ENCODE data around the gene RAB3D. TPM values are rescaled to one million over a fixed set of nuclear protein-coding genes. Genes with fewer than 3 reads are reported as not detected.
"Not testable (repeated sequence)": the region's sequence is repeated elsewhere in the genome, so short reads cannot be mapped to it uniquely, and the experiment has no call there.

RAB3D gene, protein sequence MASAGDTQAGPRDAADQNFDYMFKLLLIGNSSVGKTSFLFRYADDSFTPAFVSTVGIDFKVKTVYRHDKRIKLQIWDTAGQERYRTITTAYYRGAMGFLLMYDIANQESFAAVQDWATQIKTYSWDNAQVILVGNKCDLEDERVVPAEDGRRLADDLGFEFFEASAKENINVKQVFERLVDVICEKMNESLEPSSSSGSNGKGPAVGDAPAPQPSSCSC
- 10.1 and 11.2 TPM in 2 replicates for total RNA-seq (2014; rRNA removed; shearing (Covaris generic))

DNA sequence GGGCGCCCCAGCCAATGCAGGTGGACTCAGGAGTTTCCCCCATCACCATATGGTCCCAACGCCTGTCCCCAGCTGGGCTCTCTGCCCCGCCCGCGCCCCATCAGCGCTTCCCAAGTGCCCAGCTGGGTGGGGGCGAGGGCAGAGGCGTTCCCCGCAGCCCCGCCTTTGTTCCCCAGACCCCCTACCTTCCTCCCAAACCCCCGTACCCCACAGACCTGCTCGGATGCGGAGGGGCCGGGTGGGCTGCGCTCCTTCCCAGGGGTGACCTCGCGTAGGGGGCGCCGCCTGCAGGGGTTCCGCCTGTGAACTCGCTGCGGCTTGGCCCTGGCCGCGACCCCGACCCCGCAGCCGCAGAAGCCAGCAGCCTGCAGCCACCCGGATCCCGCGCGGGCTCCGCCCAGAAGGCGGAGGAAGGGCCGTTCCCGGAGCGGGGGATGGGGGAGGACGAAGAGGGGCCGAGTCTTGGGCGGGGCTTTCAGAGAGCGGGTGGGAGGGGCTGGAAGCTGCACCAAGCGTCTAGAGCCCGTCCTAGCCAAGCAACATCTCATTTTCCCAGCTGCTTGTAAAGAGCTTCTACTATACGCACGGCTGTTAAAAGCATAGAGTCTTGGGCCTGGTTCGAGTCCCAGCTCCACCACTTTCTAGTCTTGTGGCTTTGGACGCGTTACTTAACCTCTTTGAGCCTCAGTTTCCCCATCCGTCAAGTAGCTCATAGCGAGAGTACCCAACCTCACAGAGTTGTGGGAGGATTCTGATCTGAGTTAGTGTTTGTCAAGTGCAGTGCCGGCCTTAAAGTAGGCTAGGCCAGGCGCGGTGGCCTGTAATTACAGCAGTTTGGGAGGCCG, at the start of gene RAB3D:
TSS of gene RAB3D (minus strand) at position 404 of the 845 bp plus-strand sequence. CDS start 2,258 bp downstream, outside the sequence.
- Histone ChIP-seq H3K4me3 (ENCODE audit: insufficient read depth, low read depth, low read length) (peak within 1 kb of the TSS; percentile 69), H3K27me3 (ENCODE audit: control insufficient read depth, insufficient read depth, low read length) (no peaks in the 10 kb centered on the region), H3K36me3 (replicated peaks; ENCODE audit: control insufficient read depth, insufficient read depth, low read length) (peaks cover 6% of the 10 kb centered on the region)
- DNase-seq = peak; percentile 100

DNA sequence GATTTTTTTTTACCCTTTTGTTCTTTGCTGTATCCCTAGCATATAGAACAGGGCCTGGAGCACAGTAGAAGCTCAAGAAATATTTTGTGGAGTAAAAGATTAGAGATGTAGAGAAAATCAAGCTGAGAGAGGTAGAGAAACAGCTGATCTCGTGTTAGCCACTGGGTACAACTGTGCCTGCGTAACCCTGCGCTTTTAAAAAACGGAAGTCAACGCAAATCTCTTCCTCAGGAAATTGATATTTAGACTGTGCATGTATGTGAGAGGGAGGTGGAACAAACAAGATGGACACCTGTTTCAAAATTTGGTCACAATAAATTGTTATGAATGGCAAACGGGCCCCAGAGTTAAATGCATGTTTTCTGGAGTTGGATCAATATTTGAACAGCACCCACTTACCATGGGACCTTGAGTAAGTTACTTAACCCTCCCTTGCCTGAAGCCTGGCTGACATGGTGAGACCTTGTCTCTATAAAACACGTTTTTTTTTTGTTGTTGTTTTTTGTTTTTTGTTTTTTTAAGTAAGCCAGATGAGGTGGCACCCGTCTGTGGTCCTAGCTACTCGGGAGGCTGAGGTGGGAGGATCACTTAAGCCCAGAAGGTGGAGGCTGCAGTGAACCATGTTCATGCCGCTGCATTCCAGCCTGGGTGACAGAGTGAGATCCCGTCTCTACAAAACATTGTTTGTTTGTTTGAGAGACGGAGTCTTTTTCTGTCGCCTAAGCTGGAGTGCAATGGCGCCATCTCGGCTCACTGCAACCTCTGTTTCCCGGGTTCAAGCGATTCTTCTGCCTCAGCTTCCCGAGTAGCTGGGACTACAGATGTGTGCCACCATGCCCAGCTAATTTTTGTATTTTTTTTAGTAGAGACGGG, 47.9 kb upstream of the RAB3D start:
- no peak for DNase-seq
- Histone ChIP-seq H3K36me3 (replicated peaks; ENCODE audit: control insufficient read depth, insufficient read depth, low read length) (no peaks in the 10 kb centered on the region), H3K4me3 (ENCODE audit: insufficient read depth, low read depth, low read length) (no peak overlapping the region), H3K27me3 (ENCODE audit: control insufficient read depth, insufficient read depth, low read length) (peaks cover 9% of the 10 kb centered on the region; the same call in 1 of the 2 replicates)

DNA sequence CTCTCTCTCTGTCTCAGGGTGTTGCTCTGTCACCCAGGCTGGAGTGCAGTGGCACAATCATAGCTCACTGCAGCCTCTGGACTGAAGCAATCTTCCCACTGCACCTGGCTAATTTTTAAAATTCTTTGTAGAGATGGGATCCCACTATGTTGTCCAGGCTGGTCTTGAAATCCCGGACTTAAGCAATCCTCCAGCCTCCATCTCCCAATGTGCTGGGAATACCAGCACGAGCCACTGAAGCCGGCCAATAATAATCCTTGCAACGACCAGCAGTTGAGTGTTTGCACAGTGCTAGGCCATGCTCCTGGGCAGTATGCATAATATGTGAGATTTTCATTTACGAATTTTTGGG, 45.3 kb upstream of the RAB3D start:
- no peaks in the 10 kb centered on the region for H3K36me3 ChIP-seq (replicated peaks; ENCODE audit: control insufficient read depth, insufficient read depth, low read length)
- H3K4me3 ChIP-seq (ENCODE audit: insufficient read depth, low read depth, low read length) = no peak overlapping the region
- no peak for DNase-seq
- peaks cover 9% of the 10 kb centered on the region; the same call in 1 of the 2 replicates for H3K27me3 ChIP-seq (ENCODE audit: control insufficient read depth, insufficient read depth, low read length)

DNA sequence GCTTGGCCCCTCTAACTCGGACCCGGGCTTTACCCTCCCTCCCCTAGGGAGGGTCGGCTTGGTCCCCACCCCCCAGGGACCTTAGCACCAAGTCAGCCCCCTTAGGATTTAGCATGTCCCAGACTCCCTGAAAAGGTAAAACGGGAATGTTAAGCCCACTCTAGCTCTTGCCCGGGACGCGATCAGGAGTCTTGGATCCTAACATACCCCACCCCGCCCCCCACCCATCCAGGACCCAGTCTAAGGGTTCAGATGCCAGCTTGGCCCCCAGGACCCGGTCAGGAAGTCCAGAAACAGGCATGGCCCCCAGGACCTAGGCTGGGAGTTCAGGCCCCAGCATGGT, 44.2 kb upstream of the RAB3D start:
- no peaks in the 10 kb centered on the region for H3K36me3 ChIP-seq (replicated peaks; ENCODE audit: control insufficient read depth, insufficient read depth, low read length)
- peak; percentile 69 for DNase-seq
- H3K4me3 ChIP-seq (ENCODE audit: insufficient read depth, low read depth, low read length) = peak overlapping the region; percentile 60
- H3K27me3 ChIP-seq (ENCODE audit: control insufficient read depth, insufficient read depth, low read length) = peaks cover 9% of the 10 kb centered on the region; the same call in 1 of the 2 replicates

DNA sequence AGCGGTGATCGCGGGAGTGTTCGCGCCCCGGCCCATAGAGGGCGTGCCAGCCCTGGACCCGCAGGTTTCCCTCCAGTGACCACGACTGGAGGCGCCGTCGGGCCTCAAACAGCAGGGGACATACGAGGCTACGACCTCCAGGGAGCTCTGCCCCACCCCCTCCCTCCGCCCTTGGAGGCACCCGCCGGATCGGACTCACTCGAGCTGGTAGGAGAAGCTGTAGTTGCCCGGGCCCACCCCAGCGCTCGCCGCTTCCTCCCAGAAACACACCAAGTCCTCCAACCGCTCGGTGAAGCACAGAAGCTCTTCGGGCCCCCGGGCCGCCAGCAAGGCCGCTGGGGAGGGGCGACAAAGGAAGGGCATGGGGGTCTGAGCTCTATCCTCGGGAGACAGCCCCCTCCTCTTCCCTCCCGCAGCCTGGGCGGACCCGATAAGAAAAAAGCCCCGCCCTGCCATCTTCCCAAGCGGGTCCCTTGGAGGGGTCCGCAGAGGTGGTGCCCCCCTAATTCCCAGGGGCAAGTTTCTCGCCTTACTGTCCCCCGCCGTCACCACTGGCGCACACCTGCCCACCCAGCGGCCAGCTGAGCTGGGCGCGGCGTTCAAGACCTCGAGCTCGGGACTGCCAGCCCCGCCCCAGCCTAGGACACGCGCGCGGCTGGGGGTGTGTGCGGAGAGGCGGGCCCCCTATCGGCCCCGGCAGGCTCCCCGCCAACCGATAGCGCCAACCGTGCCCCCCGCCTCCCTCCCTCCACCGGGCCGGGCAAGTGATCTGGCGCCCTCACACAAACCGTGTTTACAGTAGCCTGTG, 43.6 kb upstream of the RAB3D start:
- DNase-seq = peak; percentile 89
- H3K27me3 ChIP-seq (ENCODE audit: control insufficient read depth, insufficient read depth, low read length) = peaks cover 9% of the 10 kb centered on the region; the same call in 1 of the 2 replicates
- H3K36me3 ChIP-seq (replicated peaks; ENCODE audit: control insufficient read depth, insufficient read depth, low read length) = no peaks in the 10 kb centered on the region; the same call in 1 of the 2 replicates
- peak overlapping the region; percentile 60 for H3K4me3 ChIP-seq (ENCODE audit: insufficient read depth, low read depth, low read length)

DNA sequence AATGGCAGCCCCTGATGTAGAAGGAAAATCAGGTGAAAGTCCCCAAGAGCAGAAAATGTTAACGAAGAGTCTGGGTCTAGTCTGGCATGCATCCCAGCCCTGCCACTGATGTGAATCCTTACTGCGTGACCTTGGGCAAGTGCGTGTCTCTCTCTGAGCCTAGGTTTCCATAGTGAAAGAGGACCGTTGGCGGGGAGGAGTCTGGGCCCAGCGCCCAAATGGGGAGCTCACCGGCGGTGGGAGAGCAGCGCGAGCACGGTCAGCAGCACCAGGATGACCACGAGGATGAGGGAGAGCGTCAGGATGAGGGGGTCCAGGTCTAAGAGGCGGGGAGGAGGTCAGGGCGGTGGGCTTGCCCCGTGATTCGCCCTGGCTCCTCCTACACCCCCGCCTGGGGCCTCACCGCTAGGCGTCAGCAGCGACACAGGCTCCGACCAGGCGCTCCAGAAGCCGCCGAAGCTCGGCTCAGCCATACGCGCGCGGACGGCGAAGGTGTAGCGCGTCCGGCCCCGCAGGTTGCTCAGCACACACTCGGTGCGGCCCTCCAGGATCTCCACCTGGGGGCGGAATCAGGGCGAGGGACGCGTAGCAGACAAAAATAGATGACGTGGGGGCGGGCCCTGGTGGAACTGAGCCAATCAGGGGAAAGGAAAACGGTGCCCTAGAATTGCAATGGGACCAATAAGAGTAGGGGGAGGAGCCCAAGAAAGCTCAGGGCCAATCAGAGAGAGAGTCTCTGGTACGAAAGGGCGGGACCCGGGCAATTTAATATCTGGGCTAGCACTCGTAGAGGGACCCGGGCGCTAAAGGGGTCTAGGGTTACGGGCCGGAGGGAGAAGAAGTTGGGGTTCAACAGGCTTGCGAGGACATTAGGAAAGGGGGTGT, 41.4 kb upstream of the RAB3D start:
- peak overlapping the region; percentile 73 for H3K4me3 ChIP-seq (ENCODE audit: insufficient read depth, low read depth, low read length)
- peak; percentile 98 for DNase-seq
- peaks cover 9% of the 10 kb centered on the region; the same call in 1 of the 2 replicates for H3K27me3 ChIP-seq (ENCODE audit: control insufficient read depth, insufficient read depth, low read length)
- peaks cover 2% of the 10 kb centered on the region for H3K36me3 ChIP-seq (replicated peaks; ENCODE audit: control insufficient read depth, insufficient read depth, low read length)

DNA sequence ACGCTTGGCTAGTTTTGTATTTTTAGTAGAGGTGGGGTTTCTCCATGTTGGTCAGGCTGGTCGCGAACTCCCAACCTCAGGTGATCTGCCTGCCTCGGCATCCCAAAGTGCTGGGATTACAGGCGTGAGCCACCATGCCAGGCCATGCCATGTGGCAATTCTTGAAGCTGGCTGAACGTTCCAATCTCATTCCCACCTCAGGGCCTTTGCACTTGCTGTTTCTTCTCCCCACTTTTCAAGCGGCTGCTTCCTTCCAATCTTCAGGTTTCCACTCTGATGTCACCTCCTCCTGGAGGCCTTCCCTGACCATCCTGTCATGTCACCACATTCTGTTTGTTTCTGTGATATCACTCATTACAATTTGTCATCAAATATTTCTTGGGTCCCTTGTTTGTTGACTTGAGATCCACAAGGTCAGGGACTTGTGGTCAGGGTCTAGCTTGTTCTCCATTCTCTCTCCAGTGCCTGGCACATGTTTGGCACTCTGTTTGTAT, 40.4 kb upstream of the RAB3D start:
- peaks cover 9% of the 10 kb centered on the region; the same call in 1 of the 2 replicates for H3K27me3 ChIP-seq (ENCODE audit: control insufficient read depth, insufficient read depth, low read length)
- H3K4me3 ChIP-seq (ENCODE audit: insufficient read depth, low read depth, low read length) = peak overlapping the region; percentile 73; the same call in 1 of the 2 replicates
- peak; percentile 3 for DNase-seq
- peaks cover 2% of the 10 kb centered on the region for H3K36me3 ChIP-seq (replicated peaks; ENCODE audit: control insufficient read depth, insufficient read depth, low read length)

DNA sequence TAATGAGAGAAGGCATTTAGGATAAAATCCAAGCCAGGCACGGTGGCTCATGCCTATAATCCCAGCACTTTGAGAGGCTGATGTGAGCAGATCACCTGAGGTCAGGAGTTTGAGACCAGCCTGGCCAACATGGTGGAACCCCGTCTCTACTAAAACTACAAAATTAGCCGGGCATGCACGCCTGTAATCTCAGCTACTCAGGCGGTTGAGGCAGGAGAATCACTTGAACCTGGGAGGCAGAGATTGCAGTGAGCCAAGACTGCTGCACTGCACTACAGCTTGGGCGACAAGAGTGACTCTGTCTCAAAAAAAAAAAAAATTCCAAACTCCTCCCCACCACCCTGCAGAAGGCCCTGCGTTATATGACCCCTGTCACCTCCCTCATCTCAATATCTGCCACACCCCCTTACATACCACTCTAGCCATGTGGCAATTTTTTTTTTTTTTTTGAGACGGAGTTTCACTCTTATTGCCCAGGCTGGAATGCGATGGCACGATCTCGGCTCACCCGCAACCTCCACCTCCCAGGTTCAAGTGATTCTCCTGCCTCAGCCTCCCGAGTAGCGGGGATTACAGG, 39.9 kb upstream of the RAB3D start:
- not testable (repeated sequence) for H3K36me3 ChIP-seq (replicated peaks; ENCODE audit: control insufficient read depth, insufficient read depth, low read length); H3K27me3 ChIP-seq (ENCODE audit: control insufficient read depth, insufficient read depth, low read length); H3K4me3 ChIP-seq (ENCODE audit: insufficient read depth, low read depth, low read length)
- DNase-seq = peak; percentile 32

DNA sequence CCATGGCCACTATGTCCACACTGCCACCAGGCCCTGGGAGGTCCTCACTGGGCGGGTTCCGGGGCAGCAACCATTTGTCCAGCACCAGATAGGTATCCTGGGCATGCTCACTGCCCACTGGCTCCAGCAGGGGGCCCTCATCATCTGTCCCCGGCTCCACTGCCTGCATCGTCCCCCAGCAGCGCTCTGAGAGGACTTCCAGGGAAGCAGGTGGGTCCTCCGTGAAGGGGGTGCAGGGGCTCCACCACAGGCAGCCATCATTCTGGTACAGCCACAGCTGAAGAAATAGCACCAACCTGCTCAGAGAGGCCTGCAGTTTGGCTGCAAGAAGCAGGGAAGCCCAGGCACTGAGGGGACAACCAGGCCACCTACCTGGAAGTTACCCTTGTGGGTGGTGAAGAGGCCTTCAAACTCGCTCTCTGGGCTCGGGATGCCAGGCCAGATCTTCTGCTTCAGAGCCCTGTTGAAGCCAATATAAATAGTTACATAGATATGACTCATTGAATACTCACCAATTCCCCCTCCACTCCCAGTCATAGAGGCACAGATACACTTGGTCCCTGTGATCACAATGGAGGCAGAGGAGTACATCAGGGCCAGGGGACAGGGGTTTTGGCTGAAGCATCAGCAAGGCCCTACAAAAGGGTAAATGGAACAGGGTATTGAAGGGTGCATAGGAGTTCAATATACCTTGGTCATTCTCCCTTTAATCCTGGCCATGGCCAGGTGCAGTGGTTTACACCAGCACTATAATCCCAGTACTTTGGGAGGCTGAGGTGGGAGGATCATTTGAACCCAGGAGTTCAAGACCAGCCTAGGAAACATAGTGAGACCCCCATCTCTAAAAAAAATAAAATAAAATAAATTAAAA, 39.1 kb upstream of the RAB3D start:
- H3K27me3 ChIP-seq (ENCODE audit: control insufficient read depth, insufficient read depth, low read length) = peaks cover 9% of the 10 kb centered on the region; the same call in 1 of the 2 replicates
- DNase-seq = peak; percentile 85
- peaks cover 2% of the 10 kb centered on the region for H3K36me3 ChIP-seq (replicated peaks; ENCODE audit: control insufficient read depth, insufficient read depth, low read length)
- no peak overlapping the region for H3K4me3 ChIP-seq (ENCODE audit: insufficient read depth, low read depth, low read length)

DNA sequence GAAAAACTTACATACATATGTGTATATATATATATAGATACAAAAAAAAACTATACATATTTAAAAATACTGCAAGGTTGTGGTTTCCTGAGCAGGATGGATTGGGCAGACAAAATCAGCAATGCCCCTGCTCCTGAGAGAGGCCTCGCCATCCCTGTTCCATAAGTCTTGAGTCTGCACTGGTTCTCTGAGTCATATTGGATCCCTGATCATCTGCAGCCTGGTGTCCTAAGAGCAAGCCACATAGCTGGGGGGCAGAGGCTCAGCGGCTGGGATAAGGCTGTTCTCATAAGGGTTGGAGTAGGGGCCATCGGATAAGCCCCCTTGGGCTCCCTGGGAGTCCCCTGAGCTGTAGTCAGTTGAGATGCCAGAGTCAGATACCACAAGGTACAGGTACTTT, 38.3 kb upstream of the RAB3D start:
- DNase-seq = no peak
- Histone ChIP-seq H3K36me3 (replicated peaks; ENCODE audit: control insufficient read depth, insufficient read depth, low read length) (peaks cover 2% of the 10 kb centered on the region), H3K27me3 (ENCODE audit: control insufficient read depth, insufficient read depth, low read length) (peaks cover 2% of the 10 kb centered on the region; the same call in 1 of the 2 replicates), H3K4me3 (ENCODE audit: insufficient read depth, low read depth, low read length) (no peak overlapping the region)

DNA sequence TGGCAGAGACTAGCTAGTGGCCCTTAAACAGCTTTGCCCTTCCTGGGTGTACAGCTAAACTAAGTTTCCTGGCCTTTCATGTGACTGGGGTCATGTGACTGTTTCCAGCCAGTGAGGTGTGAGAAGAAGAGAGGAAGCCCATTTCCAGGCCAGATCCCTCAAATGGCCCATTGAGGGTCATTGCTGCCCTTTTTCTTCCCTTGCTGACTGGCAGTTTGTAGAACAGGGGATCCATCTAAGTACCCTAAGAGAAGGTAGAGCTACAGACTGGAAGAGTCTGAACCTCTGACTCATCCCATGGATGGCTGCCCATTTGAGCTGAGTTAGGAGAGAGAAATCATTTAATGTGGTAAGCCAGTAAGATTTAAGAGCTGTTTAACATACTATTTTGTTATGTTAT, 37.8 kb upstream of the RAB3D start:
- DNase-seq = no peak
- peaks cover 2% of the 10 kb centered on the region for H3K36me3 ChIP-seq (replicated peaks; ENCODE audit: control insufficient read depth, insufficient read depth, low read length)
- H3K27me3 ChIP-seq (ENCODE audit: control insufficient read depth, insufficient read depth, low read length) = no peaks in the 10 kb centered on the region; the same call in 1 of the 2 replicates
- no peak overlapping the region for H3K4me3 ChIP-seq (ENCODE audit: insufficient read depth, low read depth, low read length)

Measured in H7 (cell line).